HepG2 (cell line): ENCODE data around the gene EXOSC9.

Experiments
- CEBPB ChIP-seq: IDR thresholded peaks from 2 replicates; pipeline ENCODE4 v1.6.1; 2011; ENCODE audit warnings: low read depth, low read length, improper control_type of control experiment, borderline replicate concordance
- EZH2 ChIP-seq: conservative IDR thresholded peaks from 2 replicates; pipeline ENCODE4 v1.6.1; 2012; ENCODE audit warnings: mild to moderate bottlenecking, low read depth, low read length, moderate library complexity
- MTF1 ChIP-seq: sonication (generic); formaldehyde crosslinking; IDR thresholded peaks from 2 replicates; pipeline ENCODE4 v1.5.0; 2020; ENCODE audit warnings: missing genetic modification reagents
- POLR2A ChIP-seq, 2 experiments: IDR thresholded peaks; 2 replicates each; pipeline ENCODE4 v1.6.1; 2011; ENCODE audit warnings: low read depth in 2 of 2, low read length in 2 of 2, mild to moderate bottlenecking in 1 of 2, moderate library complexity in 1 of 2; ENCODE audit not compliant: insufficient read depth in 1 of 2
- RXRA ChIP-seq: sonication (generic); formaldehyde crosslinking; IDR thresholded peaks from 2 replicates; pipeline ENCODE4 v1.5.1; 2020; ENCODE audit warnings: missing genetic modification reagents
- TF ChIP-seq, protein P1 (sequence below): sonication (generic); formaldehyde crosslinking; IDR thresholded peaks from 2 replicates; pipeline ENCODE4 v1.8.0; 2022; ENCODE audit warnings: missing genetic modification reagents, mild to moderate bottlenecking, moderate library complexity, borderline replicate concordance
- TF ChIP-seq, protein P2 (sequence below): sonication (generic); formaldehyde crosslinking; IDR thresholded peaks from 2 replicates; pipeline ENCODE4 v1.4.0; 2020; ENCODE audit warnings: low read depth, mild to moderate bottlenecking, missing genetic modification reagents
- TF ChIP-seq, protein P3 (sequence below): sonication (generic); formaldehyde crosslinking; IDR thresholded peaks from 2 replicates; pipeline ENCODE4 v1.8.1; 2023; ENCODE audit warnings: missing genetic modification reagents, mild to moderate bottlenecking, borderline replicate concordance
- TF ChIP-seq, protein P4 (sequence below): sonication (generic); formaldehyde crosslinking; IDR thresholded peaks from 2 replicates; pipeline ENCODE4 v1.4.0; 2020; ENCODE audit warnings: missing genetic modification reagents

DNA sequence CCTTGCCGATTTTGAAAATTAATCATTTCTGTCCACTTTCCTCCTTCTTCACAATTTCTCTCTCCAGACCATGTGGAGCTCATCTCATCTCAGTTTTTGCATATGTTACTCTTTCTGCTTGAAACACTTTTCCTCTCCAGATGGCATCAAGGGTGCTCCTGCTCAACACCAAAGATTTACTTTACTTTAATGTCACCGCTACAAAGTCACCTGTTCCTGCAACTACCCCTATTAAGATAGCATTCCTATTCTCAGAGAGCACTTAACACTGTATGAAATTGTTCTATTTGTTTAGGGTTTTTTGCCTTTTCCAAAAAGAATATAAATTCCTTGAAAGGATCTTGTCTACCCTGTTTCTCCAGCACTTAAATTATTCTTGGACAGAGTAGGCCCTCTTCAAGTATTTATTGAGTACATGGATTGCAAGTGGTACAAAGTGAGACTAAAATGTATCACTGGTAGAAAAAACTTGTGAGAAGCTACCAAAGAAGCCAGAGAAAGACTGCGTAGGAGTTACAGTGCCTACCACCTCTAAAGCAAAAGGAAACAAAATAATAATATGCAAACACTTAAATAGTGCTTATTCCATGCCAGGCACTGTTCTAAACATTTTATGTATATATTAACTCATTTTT is 1.1 kb upstream of the EXOSC9 start:
- TF ChIP-seq CEBPB: no peak
- TF ChIP-seq RXRA: no peak
- TF ChIP-seq, protein P1, sequence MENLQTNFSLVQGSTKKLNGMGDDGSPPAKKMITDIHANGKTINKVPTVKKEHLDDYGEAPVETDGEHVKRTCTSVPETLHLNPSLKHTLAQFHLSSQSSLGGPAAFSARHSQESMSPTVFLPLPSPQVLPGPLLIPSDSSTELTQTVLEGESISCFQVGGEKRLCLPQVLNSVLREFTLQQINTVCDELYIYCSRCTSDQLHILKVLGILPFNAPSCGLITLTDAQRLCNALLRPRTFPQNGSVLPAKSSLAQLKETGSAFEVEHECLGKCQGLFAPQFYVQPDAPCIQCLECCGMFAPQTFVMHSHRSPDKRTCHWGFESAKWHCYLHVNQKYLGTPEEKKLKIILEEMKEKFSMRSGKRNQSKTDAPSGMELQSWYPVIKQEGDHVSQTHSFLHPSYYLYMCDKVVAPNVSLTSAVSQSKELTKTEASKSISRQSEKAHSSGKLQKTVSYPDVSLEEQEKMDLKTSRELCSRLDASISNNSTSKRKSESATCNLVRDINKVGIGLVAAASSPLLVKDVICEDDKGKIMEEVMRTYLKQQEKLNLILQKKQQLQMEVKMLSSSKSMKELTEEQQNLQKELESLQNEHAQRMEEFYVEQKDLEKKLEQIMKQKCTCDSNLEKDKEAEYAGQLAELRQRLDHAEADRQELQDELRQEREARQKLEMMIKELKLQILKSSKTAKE (CRISPR knock-in tag): no peak
- TF ChIP-seq, protein P2, sequence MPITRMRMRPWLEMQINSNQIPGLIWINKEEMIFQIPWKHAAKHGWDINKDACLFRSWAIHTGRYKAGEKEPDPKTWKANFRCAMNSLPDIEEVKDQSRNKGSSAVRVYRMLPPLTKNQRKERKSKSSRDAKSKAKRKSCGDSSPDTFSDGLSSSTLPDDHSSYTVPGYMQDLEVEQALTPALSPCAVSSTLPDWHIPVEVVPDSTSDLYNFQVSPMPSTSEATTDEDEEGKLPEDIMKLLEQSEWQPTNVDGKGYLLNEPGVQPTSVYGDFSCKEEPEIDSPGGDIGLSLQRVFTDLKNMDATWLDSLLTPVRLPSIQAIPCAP: no peak
- TF ChIP-seq EZH2: no peak
- TF ChIP-seq, protein P3, sequence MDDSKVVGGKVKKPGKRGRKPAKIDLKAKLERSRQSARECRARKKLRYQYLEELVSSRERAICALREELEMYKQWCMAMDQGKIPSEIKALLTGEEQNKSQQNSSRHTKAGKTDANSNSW (CRISPR knock-in tag): no peak
- no peak for TF ChIP-seq MTF1 (CRISPR knock-in tag)
- TF ChIP-seq, protein P4, sequence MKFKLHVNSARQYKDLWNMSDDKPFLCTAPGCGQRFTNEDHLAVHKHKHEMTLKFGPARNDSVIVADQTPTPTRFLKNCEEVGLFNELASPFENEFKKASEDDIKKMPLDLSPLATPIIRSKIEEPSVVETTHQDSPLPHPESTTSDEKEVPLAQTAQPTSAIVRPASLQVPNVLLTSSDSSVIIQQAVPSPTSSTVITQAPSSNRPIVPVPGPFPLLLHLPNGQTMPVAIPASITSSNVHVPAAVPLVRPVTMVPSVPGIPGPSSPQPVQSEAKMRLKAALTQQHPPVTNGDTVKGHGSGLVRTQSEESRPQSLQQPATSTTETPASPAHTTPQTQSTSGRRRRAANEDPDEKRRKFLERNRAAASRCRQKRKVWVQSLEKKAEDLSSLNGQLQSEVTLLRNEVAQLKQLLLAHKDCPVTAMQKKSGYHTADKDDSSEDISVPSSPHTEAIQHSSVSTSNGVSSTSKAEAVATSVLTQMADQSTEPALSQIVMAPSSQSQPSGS (CRISPR knock-in tag): no peak
- TF ChIP-seq POLR2A (IDR thresholded peaks at IDR 0.05; ENCODE audit: insufficient read depth in 1 of 2, low read depth in 2 of 2, low read length in 2 of 2): no peak
